Measurements from ENCODE around the gene GFRAL. TPM values are rescaled to one million over a fixed set of nuclear protein-coding genes. Genes with fewer than 3 reads are reported as not detected.

Gene GFRAL
- total RNA-seq, 1 experiment from 2014 or later = not detected

DNA sequence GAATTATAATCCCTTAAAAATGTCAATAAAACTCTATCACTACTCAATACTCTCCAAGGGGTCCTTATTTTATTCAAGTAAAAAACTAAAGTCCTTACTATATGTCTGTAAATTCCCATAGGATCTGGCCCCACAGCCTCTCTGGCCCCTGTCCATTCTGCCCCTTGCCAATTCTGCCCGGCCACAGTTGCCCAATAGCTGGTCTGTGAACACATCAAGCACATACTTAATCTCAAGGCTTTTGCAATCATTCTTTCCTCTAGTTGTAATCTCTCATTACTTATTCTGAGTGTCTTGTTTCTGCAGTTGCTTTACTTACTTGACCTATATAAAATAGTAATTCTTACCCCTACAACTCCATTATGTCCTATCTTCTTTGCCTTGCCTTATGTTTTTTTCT is 22.5 kb upstream of the GFRAL start:
- Histone ChIP-seq H3K79me2 (ENCODE audit: low read length) (no peaks in the 10 kb centered on the region), H3K4me3 (ENCODE audit: low read length) (no peak overlapping the region), H3K27me3 (ENCODE audit: low read length) (peaks cover 15% of the 10 kb centered on the region), H3K36me3 (ENCODE audit: low read depth, low read length) (no peaks in the 10 kb centered on the region), H3K4me1 (ENCODE audit: insufficient read depth, low read length) (no peaks in the 10 kb centered on the region), H3K9me2 (replicated peaks; ENCODE audit: low read length) (no peaks in the 10 kb centered on the region), H3K27ac (ENCODE audit: low read length) (no peak overlapping the region), H3K9ac (ENCODE audit: low read length) (no peak overlapping the region), H3K9me3 (ENCODE audit: low read length) (no peaks in the 10 kb centered on the region), H4K20me1 (ENCODE audit: low read length) (no peaks in the 10 kb centered on the region), H3K4me2 (ENCODE audit: low read length) (no peak overlapping the region), H3F3A (ENCODE audit: low read length, unreplicated experiment) (no peaks in the 10 kb centered on the region), H2AFZ (ENCODE audit: low read length) (no peak overlapping the region)
- no peak for TF ChIP-seq EZH2phosphoT487 (IDR thresholded peaks at IDR 0.05; ENCODE audit: borderline replicate concordance, low read length)
- TF ChIP-seq CTCF (conservative IDR thresholded peaks at IDR 0.05; ENCODE audit: low read depth, low read length) = no peak
- no peak for TF ChIP-seq EZH2 (IDR thresholded peaks at IDR 0.05; ENCODE audit: low read length, unreplicated experiment)
- CTCF ChIA-PET = no interaction called here
- DNase-seq (no peak), ATAC-seq (no peak)
- POLR2A ChIA-PET (ENCODE audit: unreplicated experiment) = no interaction called here
- no TSS peak for BruUV-seq (replicated peaks)
- intact Hi-C loops (cut with micrococcal nuclease) = no loop called here

- BruUV-seq (replicated peaks) = no TSS peak
- ChIA-PET POLR2A (ENCODE audit: unreplicated experiment) (no interaction called here), CTCF (interaction anchor here (0.5 kb wide), 1 partner anchor 32 kb away, joined by 3 read pairs; no protein-coding TSS in a partner anchor)
- Histone ChIP-seq H3F3A (ENCODE audit: low read length, unreplicated experiment) (no peaks in the 10 kb centered on the region), H3K4me2 (ENCODE audit: low read length) (no peak overlapping the region), H3K9me2 (replicated peaks; ENCODE audit: low read length) (no peaks in the 10 kb centered on the region), H2AFZ (ENCODE audit: low read length) (no peak overlapping the region), H3K27ac (ENCODE audit: low read length) (no peak overlapping the region), H3K4me1 (ENCODE audit: insufficient read depth, low read length) (no peaks in the 10 kb centered on the region), H3K4me3 (ENCODE audit: low read length) (no peak overlapping the region), H3K9ac (ENCODE audit: low read length) (no peak overlapping the region), H3K27me3 (ENCODE audit: low read length) (peaks cover 44% of the 10 kb centered on the region), H3K36me3 (ENCODE audit: low read depth, low read length) (no peaks in the 10 kb centered on the region), H3K79me2 (ENCODE audit: low read length) (no peaks in the 10 kb centered on the region), H4K20me1 (ENCODE audit: low read length) (no peaks in the 10 kb centered on the region), H3K9me3 (ENCODE audit: low read length) (no peaks in the 10 kb centered on the region)
- intact Hi-C loops (cut with micrococcal nuclease) = no loop called here
- no peak for DNase-seq
- TF ChIP-seq EZH2phosphoT487 (IDR thresholded peaks at IDR 0.05; ENCODE audit: borderline replicate concordance, low read length) = no peak
- no peak for TF ChIP-seq CTCF (conservative IDR thresholded peaks at IDR 0.05; ENCODE audit: low read depth, low read length)
- TF ChIP-seq EZH2 (IDR thresholded peaks at IDR 0.05; ENCODE audit: low read length, unreplicated experiment) = no peak
- no peak for ATAC-seq
Measured at GRCh38 chr6:55319961-55320695, 7.1 kb upstream of the GFRAL start.

DNA sequence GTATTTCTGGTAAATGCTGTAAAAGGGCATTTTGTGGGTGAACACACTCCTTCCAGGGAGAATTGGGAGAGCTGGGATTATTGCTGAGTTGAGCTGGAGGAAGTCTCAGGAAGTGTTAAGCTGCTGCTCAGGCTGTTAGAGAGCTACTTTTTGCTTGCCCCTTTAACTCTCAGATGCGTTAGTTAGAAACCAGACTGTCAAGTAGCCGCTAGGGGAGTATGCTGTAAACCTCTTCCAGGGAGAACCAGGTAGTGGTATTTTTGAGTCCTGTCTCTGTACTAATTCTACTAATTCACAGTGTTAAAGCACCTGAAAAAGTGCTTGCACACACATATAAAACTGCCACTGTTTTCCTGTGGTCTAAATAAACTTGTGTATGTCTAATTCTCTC is 6.6 kb upstream of the GFRAL start:
- no peak for DNase-seq
- no peaks in the 10 kb centered on the region for H4K20me1 ChIP-seq (ENCODE audit: low read length)
- no TSS peak for BruUV-seq (replicated peaks)
- no peaks in the 10 kb centered on the region for H3K4me1 ChIP-seq (ENCODE audit: insufficient read depth, low read length)
- no peak overlapping the region for H2AFZ ChIP-seq (ENCODE audit: low read length)
- ATAC-seq = no peak
- no peaks in the 10 kb centered on the region for H3F3A ChIP-seq (ENCODE audit: low read length, unreplicated experiment)
- no peak overlapping the region for H3K9ac ChIP-seq (ENCODE audit: low read length)
- peaks cover 50% of the 10 kb centered on the region for H3K27me3 ChIP-seq (ENCODE audit: low read length)
- ChIA-PET CTCF (interaction anchor here (0.5 kb wide), 1 partner anchor 33 kb away, joined by 3 read pairs; no protein-coding TSS in a partner anchor), POLR2A (ENCODE audit: unreplicated experiment) (no interaction called here)
- intact Hi-C loops (cut with micrococcal nuclease) = no loop called here
- no peak overlapping the region for H3K4me2 ChIP-seq (ENCODE audit: low read length)
- no peaks in the 10 kb centered on the region for H3K36me3 ChIP-seq (ENCODE audit: low read depth, low read length)
- no peak overlapping the region for H3K4me3 ChIP-seq (ENCODE audit: low read length)
- H3K9me2 ChIP-seq (replicated peaks; ENCODE audit: low read length) = no peaks in the 10 kb centered on the region
- no peaks in the 10 kb centered on the region for H3K79me2 ChIP-seq (ENCODE audit: low read length)
- H3K9me3 ChIP-seq (ENCODE audit: low read length) = no peaks in the 10 kb centered on the region
- no peak overlapping the region for H3K27ac ChIP-seq (ENCODE audit: low read length)
- TF ChIP-seq EZH2 (IDR thresholded peaks at IDR 0.05; ENCODE audit: low read length, unreplicated experiment) (no peak), EZH2phosphoT487 (IDR thresholded peaks at IDR 0.05; ENCODE audit: borderline replicate concordance, low read length) (no peak), CTCF (conservative IDR thresholded peaks at IDR 0.05; ENCODE audit: low read depth, low read length) (no peak)

Measured in PC-3 (cell line).